Activated CD4-positive, CD25-positive, alpha-beta regulatory T cell treated with anti-CD3 and anti-CD28 coated beads, Interleukin-2, amount 50 U/mL, for 24 hours (primary cell): ENCODE results near the gene CDC25B.
A peak's percentile ranks its signal among the peaks of the same experiment; 100 is the strongest.
"Not testable (repeated sequence)": the region's sequence is repeated elsewhere in the genome, so short reads cannot be mapped to it uniquely, and the experiment has no call there.

Source experiments
- ATAC-seq, 2 donors: fragments of 150-1000 bp; cut with Tn5 transposase; one replicate each; pipeline ENCODE4 v1.10.0; 2021; ENCODE audit warnings: mild to moderate bottlenecking in 1 of 2, moderate library complexity in 1 of 2

CDC25B gene

DNA sequence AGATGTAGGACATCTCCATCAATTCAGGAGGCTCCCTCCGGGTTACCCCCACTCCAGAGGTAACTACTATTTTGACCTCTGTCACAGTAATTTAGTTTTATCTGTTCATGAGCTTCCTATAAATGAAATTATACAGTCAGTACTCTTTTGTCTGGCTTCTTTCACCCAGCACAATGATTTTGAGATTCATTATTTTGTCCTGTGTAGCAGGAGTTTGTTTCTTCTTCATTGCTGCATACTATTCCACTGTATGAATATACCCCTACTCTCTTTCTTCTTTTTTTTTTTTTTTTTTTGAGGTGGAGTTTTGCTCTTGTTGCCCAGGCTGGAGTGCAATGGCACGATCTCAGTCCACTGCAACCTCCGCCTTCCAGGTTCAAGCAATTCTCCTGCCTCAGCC, 12.4 kb downstream of the CDC25B start:
- ATAC-seq = no peak

DNA sequence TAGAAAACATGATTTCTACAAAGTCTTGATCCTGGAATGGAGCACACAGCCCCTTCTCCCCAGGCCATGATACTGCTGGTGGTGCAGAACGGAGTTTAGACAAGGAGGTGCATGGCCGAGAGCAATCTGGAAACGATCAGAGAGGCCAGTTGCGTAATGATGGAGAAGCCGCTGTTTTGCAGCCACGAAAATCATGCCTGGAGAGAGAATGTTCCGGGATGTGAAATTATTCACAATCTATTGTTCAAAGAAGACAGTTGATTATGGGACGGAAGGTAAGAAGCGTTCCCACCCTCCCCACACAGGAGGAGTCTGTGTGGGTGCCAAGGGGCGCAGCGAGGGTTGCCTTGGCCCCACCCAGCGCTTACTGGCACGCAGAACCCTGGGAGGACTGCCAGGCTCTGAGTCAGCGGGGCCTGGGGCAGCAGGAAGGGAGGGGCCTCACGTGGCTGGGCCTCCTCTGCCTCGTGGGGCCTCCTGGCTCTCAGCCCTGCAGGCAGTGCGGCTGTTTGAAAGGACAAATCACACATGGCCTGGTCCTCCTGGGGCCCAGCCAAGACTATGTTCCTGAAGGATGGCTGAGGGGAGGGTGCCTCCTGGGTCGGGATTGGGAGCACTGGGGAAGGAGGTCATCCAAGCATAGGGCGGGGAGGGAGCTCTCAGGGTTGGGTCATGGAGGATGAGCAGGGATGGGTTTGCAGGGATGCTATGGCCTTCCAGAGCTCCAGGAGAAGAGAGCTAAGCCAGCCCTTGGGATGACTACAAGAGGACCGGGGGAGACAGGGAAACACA, 15.6 kb downstream of the CDC25B start:
- ATAC-seq = peak; percentile 95

GRCh38 chr20:3812259-3812681, 16.2 kb downstream of the CDC25B start:
- no peak for ATAC-seq

- no peak for ATAC-seq
These were observed 17.1 kb downstream of the CDC25B start for GRCh38 chr20:3812975-3813847.

DNA sequence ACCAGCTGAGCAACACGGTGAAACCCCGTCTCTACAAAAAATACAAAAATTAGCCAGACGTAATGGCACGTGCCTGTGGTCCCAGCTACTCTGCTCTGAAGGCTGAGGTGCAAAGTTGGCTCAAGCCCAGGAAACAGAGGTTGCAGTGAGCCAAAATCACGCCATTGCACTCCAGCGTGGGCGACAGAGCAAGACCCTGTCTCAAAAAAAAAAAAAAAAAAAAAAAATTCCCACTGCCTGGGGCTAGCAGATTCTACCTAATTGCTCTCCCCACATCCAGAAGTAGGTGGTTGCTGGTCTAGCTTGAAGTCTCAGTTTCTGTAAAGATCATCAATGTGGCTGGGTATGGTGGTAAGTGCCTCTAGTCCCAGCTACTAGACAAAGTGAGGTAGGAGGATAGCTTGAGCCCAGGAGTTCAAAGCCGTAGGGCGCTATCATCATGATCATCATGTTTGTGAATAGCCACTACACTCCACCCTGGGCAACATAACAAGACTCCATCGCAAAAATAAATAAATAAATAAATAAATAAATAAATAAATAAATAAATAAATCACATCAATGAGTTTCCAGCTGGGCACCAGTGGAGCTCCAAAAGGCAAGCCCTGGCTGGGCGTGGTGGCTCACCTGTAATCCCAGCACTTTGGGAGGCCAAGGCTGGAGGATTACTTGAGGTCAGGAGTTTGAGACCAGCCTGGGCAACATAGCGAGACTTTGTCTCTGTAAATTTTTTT, 17.9 kb downstream of the CDC25B start:
- ATAC-seq = no peak

GRCh38 chr20:3814928-3815495, 18.9 kb downstream of the CDC25B start:
- ATAC-seq = no peak

DNA sequence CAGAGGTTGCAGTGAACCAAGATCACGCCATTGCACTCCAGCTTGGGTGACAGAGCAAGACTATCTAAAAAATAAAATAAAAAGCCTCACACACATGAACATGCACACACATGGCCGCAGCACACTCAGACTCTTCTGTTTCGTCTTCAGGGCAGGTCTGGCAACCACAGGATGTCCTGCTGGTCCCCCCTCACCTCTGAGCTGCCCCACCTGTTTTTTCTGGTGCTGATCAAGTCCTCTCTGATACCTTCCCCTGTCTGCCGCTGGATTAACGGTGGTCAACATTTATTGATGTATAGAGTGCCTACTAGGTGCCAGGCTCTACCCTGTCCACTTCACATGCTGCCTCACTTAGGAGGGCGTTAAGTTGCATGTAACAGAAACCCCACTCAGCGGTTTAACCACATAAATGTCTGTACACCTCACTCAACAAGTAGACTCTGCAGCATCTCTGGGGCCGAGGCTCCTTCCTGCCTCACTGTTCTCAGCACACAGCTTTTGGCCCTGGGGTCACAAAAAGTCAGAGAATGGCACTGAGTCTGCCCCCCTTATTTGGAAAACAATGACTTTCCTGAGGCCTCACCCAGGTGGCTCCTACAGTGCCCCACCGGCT, 19.7 kb downstream of the CDC25B start:
- no peak for ATAC-seq

GRCh38 chr20:3818155-3819151, 22.3 kb downstream of the CDC25B start:
- ATAC-seq = no peak

- no peak for ATAC-seq
These were observed 23.4 kb downstream of the CDC25B start for GRCh38 chr20:3819411-3820047.

GRCh38 chr20:3820048-3820900, 24.2 kb downstream of the CDC25B start, which contains the start of gene AP5S1:
Gene AP5S1, plus strand, starts transcription at chr20:3820547. Its CDS starts 1,571 bp downstream, at chr20:3822118.
- ATAC-seq = peak; percentile 84 to 85

- no peak for ATAC-seq
These were observed 25.0 kb downstream of the CDC25B start for GRCh38 chr20:3820901-3821727.

GRCh38 chr20:3821996-3822395, 25.9 kb downstream of the CDC25B start:
- ATAC-seq = no peak

GRCh38 chr20:3823881-3824280, 27.8 kb downstream of the CDC25B start:
- ATAC-seq = no peak

GRCh38 chr20:3825526-3825925, 29.4 kb downstream of the CDC25B start:
- ATAC-seq = no peak

DNA sequence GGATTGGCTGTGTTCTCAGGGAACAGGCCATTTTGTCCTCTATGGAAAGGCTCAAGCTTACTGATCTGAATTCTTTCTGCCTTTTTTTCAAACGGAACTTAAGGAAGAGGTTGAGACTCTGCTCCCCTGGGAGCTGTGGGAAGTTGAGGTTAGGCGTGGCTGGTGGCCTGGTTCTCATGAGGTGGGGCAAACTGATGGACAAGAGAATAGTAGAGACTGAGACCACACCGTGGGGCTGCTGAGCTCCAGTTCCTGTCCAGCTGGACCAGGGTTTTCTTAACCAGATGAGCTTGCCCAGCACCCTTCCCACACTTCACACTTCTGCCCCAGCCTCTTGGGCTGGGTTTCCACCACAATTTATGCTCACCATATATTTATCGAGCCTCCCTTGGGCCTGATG, 30.3 kb downstream of the CDC25B start:
- ATAC-seq = no peak

- ATAC-seq = no peak
These were observed 32.7 kb downstream of the CDC25B start for GRCh38 chr20:3828798-3829197.

DNA sequence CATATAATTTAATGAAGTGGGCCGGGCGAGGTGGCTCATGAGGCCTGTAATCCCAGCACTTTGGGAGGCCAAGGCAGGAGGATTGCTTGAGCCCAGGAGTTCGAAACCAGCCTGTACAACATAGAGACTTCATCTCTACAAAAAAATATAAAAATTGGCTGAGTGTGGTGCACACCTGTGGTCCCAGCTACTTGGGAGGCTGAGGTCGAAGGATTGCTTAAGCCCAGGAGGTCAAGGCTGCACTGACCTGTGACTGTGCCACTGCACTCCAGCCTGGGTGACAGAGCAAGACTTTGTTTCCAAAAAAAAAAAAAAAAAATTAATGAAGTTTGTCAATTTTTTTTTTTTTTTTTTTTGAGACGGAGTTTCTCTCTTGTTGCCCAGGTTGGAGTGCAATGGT, 33.8 kb downstream of the CDC25B start:
- not testable (repeated sequence) for ATAC-seq

DNA sequence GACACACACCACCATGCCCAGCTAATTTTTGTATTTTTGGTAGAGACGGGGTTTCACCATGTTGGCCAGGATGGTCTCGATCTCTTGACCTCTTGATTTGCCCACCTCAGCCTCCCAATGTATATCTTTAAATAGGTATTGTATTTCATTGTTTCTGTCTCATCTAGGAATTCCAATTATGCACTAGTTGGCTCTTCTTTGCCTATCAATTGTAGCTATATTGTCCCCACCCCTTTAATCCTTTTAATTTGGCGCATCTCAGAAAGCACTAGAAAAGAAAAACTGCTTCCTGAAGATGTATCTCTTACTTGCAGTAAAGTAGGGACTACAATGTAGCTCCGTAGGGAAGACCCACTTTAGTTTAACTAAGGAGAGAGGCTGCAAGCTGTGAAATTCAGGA, 40.0 kb downstream of the CDC25B start:
- no peak for ATAC-seq
